ENCODE results near the gene ADGRL3. TPM values are rescaled to one million over a fixed set of nuclear protein-coding genes. Genes with fewer than 3 reads are reported as not detected.
A peak's percentile ranks its signal among the peaks of the same experiment; 100 is the strongest.

Gene ADGRL3
- total RNA-seq, 1 donor from 2014 or later = 0.08 TPM

DNA sequence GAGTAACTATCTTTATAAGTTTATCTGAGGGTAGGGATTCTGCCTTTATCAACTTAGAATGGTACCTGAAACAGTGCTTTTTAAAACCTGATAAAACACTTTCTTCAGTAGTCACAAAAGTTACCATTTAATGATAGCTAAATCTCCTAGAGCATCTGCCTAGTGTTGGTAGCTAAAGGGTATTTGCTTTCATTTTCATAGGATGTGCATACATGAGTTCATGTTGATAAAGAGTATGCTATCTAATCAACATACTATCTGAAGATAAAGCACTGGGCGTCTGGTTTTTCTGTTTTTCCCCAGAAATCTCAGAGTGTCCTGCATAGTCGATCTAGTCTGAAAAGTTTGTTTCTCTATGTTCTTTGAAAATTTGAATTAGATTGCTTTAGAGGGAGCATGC, 75.1 kb downstream of the ADGRL3 start:
- DNase-seq (ENCODE audit: low read depth) = no peak

- DNase-seq (ENCODE audit: low read depth) = no peak
Measured at GRCh38 chr4:61276029-61276428, 75.9 kb downstream of the ADGRL3 start.

GRCh38 chr4:61277785-61278760, 77.9 kb downstream of the ADGRL3 start:
- no peak for DNase-seq (ENCODE audit: low read depth)

DNA sequence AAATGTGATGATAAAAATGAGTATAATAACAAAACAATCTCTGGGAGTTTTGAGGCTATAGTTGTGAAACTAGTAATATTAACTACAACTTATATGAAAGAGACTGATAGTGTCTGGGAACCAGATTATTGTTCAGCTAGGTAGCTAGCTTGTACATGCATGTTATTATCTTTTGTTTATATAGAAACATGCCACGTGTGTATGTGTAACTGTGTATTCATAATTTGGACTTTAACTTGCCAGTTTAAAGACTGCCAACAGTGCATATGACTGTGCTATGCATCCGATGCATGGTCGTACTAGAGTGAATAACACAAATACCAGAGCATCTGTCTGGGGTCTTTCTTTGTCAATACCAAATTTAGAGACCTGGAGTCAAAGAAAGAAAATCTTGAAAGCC, 92.2 kb downstream of the ADGRL3 start:
- no peak for DNase-seq (ENCODE audit: low read depth)

GRCh38 chr4:61293707-61294400, 93.7 kb downstream of the ADGRL3 start:
- no peak for DNase-seq (ENCODE audit: low read depth)

GRCh38 chr4:61294936-61295335, 94.8 kb downstream of the ADGRL3 start:
- no peak for DNase-seq (ENCODE audit: low read depth)

GRCh38 chr4:61296144-61296543, 96.0 kb downstream of the ADGRL3 start:
- DNase-seq (ENCODE audit: low read depth) = no peak

DNA sequence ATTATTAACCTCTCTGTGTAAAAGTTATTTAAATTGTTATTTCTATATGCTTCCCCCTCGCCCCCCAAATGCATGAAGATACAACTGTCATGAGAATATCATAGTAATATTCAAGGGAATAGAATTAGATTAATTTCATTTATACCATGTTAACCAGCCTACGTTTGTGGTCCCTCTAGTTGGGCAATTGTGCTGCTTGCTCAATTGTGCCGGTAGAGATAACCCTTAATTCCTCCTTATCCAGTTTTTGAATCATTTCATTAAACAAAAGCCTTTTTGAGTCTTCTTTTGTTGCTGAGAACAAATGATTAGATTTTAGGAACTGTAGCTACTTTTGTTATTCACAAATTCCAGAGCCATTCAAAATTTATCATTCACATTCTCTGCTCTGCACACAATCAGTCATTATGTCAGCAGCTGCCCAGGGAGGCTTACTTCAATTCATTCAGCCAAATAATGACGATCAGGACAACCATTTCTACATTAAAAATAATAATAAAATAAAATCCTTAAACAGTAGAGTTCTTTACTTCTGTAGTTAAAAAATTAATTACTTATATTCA, 98.1 kb downstream of the ADGRL3 start:
- DNase-seq (ENCODE audit: low read depth) = no peak

- no peak for DNase-seq (ENCODE audit: low read depth)
Measured at GRCh38 chr4:61299316-61299715, 99.2 kb downstream of the ADGRL3 start.

DNA sequence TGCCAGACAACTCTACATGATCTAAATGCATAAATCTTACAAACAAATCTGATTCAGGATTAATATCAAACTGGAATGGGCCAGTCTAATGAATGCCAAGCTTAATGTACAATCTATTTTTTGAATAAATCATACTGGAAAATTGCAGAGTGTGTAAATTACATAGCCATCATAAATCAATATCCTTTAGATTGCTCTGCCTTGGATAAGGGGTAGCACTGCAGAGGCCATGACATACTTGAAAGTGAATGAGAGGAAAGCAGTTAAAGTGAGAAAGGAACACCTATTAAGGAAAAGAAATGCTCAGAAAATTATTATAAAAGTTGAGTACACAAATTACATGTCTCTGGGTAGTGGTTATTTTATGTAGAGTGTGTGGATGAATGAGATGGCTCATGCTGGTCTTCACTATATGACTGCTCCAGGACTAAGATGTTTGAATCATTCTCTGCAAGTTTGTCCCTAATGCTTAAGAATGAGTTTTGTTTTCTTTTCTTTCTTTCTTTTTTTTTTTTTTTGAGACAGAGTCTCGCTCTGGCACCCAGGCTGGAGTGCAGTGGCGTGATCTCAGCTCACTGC, 100.2 kb downstream of the ADGRL3 start:
- no peak for DNase-seq (ENCODE audit: low read depth)

DNA sequence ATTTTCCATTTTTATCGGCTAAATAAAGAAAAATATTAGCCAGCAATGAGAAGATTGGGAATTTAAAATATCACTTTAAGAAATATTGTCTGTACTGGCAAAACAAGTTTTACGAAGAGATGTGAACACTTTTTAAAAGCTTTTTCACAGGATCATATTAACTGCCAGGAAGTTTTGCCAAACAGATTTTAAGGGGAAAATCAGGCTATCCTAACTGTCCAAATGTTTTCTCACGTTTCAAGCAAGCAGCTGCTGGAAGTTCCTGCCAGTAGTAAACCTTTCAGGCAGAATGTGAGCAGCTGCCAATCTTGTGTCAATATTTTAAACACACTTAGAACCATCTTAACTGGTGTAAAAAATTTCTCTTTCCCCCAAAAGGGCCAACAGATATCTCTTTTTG, 101.1 kb downstream of the ADGRL3 start:
- peak; percentile 58 for DNase-seq (ENCODE audit: low read depth)

GRCh38 chr4:61308033-61308432, 107.9 kb downstream of the ADGRL3 start:
- DNase-seq (ENCODE audit: low read depth) = no peak

DNA sequence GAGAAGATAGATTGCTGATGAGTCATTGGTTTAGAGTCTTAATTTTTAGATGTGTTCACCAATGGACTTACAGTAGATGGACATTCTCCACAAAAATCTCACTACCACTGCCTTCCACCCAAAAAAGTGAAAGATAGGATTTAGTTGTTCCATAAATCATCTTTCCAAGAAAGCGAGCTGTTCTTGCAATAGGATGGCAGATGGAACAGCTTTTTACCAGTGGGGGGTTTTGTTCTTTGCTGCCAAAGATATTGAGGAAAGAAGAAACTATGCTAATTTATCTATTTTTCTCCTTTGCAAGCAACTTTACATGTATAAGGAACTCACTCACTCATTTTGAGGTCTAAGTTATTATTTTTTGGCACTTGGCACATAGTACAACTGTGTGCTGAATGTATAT, 109.5 kb downstream of the ADGRL3 start:
- no peak for DNase-seq (ENCODE audit: low read depth)

DNA sequence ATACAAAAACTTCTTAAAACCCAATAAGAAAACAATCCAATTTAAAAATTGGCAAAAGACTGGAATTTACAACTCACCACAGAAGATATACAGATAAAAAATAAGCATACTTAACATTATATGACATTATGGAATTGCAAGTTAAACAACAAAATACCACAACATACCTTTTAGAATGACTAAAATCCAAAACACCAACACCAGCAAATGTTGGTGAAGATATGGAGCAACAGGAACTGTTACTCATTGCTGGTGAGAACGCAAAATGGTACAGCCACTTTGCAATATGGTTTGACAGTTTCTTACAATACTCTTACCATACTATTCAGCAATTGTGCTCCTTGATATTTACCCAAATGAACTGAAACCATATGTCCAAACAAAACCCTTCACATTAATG, 112.4 kb downstream of the ADGRL3 start:
- DNase-seq (ENCODE audit: low read depth) = no peak

DNA sequence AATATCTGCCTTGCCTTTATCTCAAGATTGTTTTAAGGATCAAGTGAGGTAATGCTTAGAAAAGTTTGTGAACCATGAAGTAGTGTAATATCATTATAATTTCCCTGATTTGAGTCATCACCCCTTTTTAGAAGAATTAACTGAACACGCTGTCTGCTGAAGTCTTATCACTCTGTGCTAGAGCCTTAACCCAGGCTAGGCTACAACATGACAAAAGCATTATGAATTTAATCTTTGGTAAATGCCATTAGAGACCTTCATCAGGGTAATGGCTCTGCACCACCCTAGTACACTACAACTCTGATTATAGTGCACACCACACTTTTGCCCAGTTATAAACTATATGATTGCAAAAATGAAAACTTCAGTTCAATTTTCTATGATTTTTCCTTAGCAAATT, 118.3 kb downstream of the ADGRL3 start:
- DNase-seq (ENCODE audit: low read depth) = no peak

DNA sequence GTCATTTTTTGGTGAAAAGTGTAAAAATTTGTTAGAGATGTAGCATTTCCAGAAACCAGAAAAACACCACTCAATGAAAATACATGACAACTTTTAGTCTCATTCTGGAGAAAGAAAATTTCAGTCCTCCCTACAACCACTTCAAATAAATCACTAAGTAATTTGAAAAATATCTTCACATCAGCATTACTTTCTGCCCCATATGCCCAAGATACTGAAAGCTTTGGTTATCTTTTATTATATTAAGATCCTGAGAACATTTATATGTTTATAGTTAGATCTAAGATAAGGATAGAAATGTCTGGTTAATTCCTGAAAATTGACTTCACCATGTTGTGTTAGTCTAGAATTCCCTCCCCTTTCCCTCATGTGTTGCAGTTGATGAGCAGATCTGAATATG, 119.0 kb downstream of the ADGRL3 start:
- DNase-seq (ENCODE audit: low read depth) = no peak

- no peak for DNase-seq (ENCODE audit: low read depth)
Measured at GRCh38 chr4:61320154-61320553, 120.0 kb downstream of the ADGRL3 start.

DNA sequence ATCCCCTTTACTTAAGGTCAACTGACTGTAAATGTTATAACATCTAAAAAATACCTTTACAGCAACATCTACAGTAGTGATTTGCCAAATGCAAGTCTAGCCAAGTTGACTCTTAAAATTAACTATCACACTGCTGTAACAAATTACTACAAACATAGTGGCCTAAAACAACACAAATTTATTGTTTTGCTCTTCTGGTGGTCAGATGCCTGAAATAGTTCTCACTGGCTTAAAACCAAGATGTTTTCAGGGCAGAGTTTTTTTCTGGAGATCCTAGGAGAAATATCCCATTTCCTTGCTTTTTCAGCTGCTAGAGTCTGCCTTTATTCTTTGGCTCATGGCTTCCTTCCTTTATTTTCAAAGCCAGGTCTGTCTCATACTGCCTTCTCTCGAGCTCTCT, 120.5 kb downstream of the ADGRL3 start:
- DNase-seq (ENCODE audit: low read depth) = peak; percentile 17

DNA sequence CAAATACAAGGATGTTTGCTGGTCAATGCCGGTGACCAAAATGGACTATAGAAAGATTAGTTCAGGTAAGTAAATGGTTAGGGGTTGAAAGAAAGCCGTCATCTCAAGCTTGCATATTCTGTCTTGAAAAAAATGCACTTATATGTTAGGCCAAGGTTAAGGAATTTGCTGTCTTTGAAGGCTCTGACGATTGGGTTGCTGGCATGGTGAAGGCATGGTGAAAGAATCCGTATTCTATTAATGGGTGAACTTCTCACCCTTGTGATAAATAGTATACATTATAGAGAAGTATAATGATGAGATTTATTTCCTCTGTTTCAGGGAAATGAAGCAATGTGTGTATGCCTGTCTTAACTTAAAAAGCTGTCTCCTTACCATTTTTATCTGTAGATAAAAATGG, 132.6 kb downstream of the ADGRL3 start:
- DNase-seq (ENCODE audit: low read depth) = no peak

- no peak for DNase-seq (ENCODE audit: low read depth)
Measured at GRCh38 chr4:61333490-61333889, 133.4 kb downstream of the ADGRL3 start.

DNA sequence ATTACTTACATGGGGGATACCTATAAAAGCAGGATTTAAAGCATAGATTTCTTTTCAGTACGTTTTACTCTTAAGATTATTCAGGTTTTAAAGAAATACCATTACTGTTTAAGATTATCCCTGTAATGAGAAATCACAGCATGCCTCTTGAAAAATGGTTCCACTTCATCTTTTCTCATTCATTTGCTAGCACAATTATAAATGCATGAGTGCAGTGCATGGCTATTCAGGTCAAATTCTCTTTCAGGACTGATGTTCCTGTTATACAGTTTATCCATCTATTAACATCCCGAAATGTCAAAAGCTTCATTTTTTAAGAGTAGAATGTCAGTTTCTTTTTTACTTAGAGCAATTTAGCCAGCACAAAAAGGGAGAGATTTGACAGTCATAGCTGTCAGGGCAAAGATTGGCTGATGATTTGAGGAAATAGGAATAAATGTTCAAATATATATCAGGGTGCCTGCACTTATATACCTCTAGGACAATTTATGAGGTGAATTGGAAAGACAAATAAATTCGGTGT, 135.2 kb downstream of the ADGRL3 start:
- no peak for DNase-seq (ENCODE audit: low read depth)

- DNase-seq (ENCODE audit: low read depth) = no peak
Measured at GRCh38 chr4:61336488-61336887, 136.4 kb downstream of the ADGRL3 start.
